Medulla oblongata (tissue), 1 donor: ENCODE results near the gene SMARCA5.
A peak's percentile ranks its signal among the peaks of the same experiment; 100 is the strongest.
"Not testable (repeated sequence)": the region's sequence is repeated elsewhere in the genome, so short reads cannot be mapped to it uniquely, and the experiment has no call there.

Experiments
- DNase-seq: peaks from one replicate; pipeline ENCODE4 v3.0.0-alpha.2; 2015; ENCODE audit errors: extremely low spot score

The SMARCA5 gene, protein sequence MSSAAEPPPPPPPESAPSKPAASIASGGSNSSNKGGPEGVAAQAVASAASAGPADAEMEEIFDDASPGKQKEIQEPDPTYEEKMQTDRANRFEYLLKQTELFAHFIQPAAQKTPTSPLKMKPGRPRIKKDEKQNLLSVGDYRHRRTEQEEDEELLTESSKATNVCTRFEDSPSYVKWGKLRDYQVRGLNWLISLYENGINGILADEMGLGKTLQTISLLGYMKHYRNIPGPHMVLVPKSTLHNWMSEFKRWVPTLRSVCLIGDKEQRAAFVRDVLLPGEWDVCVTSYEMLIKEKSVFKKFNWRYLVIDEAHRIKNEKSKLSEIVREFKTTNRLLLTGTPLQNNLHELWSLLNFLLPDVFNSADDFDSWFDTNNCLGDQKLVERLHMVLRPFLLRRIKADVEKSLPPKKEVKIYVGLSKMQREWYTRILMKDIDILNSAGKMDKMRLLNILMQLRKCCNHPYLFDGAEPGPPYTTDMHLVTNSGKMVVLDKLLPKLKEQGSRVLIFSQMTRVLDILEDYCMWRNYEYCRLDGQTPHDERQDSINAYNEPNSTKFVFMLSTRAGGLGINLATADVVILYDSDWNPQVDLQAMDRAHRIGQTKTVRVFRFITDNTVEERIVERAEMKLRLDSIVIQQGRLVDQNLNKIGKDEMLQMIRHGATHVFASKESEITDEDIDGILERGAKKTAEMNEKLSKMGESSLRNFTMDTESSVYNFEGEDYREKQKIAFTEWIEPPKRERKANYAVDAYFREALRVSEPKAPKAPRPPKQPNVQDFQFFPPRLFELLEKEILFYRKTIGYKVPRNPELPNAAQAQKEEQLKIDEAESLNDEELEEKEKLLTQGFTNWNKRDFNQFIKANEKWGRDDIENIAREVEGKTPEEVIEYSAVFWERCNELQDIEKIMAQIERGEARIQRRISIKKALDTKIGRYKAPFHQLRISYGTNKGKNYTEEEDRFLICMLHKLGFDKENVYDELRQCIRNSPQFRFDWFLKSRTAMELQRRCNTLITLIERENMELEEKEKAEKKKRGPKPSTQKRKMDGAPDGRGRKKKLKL

DNA sequence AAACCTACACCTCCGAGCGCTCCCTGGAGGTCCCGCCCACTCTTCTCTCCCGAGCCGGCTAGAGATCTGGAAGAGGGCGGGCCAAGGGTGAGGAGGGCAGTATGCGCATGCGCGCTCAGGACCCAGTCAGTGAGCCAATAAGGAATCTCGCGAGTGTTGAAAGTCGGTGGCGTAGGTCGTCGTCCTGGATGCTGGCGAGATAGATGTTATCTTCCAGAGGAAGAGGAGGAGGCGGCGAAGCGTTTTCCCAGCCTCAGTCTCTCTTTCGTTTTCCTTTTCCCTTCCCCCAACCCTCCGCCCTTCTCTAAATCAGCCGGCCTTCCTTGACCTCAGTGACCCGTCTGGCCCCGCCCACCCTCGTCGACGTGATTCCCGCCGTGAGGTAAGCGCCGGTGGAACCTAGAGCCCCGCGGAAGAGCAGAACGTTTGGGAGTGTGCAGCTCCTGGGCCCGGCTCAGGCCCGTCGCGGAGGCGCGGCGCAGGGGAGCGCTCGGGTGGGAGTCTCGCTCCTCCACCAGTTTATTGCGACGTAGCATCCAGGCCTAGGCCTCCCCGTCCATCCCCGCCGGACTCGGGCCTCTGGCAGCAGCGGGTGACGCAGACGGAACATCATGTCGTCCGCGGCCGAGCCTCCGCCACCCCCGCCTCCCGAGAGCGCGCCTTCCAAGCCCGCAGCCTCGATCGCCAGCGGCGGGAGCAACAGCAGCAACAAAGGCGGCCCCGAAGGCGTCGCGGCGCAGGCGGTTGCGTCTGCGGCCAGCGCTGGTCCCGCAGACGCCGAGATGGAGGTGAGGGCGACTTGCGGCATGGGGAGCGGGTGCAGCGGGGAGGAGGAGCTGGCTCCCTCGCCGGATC is at the start of gene SMARCA5:
Gene SMARCA5, plus strand, starts transcription at position 389 of the 855 bp plus-strand sequence. Its CDS starts 223 bp downstream, at position 612.
- peak; percentile 98 for DNase-seq

DNA sequence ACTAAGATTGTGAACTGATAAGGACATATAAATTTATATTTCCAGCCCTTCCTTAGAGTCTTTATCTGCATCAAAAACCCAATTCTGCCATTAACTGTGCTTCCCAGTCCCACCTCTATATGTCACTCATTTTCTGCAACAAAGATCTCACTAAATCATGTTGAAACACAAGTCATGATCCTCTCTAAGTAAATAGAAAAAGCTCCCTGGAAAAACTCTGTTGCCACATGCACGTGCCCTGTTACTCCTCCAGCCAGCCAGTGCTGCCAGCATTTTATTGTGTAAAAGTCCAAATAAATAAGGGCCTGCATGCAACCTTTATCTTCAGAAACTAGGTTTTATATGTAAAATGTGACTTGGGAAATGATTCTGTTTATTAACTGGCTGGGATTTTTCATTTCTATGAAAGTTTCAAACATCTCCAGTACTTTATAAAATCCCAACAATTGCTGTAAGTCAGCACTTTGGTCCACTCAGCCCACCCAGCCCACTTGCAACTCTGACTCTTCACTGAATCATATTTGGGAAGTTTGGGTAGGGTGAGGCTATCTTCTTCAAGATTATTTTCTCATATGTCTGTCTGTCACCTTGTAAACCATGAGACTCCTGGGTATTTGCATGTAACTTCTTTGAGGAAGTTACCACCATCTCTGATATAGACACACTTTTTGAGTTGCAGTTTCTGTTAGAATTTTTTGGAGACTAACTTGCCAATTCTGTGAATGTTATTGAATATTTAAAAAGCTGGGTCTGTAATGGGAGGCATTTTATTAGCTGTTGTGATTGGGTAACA is 40.0 kb upstream of the SMARCA5 start:
- no peak for DNase-seq

DNA sequence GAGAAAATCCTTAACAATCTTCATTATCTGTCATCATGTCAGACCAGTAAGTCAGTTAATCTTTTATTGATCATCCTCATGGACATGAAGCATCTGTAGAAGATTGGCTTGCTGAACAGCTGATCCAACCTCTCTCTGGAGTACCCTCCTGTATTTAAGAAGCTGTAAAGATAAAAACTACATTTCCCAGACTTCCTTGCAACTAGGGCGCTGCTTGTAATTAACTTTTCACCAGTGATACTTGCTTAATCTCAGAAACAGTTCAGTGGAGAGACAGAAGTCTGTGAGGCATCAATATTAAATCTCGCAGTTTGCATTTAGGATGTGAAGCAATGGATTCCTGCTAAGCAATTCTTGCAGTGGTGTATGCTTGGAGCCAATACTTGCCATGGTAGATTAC is 36.0 kb upstream of the SMARCA5 start:
- no peak for DNase-seq

DNA sequence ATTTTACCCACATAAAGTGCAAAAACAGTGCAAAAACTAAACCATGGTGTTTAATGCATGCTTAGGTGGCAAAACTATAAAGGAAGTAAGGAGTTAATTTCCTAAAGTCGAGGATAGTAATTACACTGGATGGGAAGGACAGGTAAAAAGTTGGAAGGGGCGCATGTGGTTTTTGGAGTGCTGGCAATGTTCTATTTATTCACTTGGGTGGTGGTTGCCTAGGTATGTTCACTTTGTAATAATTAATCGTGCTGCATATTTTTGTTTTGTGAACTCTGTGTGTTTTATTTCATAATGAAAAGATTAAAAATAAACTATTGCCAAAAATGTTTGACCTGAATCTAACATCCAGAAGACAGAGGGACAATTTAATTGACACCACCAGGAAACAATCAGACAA is 32.1 kb upstream of the SMARCA5 start:
- DNase-seq: no peak

DNA sequence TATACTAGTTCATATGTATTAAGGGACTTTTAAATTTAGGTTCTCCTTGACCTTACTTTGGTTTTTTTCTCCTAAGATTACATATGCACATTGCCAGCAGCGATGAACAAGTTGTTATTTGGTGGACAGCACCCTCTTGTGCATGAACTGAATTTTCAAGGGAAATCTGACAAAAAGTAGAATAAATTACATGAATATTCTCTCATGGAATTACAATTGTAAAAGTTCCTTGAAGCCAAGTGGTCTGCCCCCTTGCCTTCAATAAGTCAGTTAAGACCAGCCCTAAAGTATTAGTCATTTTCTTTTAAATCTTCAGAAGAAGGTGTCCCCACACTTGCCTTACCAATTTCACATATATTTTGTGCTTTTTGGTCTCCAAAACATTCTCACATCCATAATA is 30.7 kb upstream of the SMARCA5 start:
- peak; percentile 83 for DNase-seq

DNA sequence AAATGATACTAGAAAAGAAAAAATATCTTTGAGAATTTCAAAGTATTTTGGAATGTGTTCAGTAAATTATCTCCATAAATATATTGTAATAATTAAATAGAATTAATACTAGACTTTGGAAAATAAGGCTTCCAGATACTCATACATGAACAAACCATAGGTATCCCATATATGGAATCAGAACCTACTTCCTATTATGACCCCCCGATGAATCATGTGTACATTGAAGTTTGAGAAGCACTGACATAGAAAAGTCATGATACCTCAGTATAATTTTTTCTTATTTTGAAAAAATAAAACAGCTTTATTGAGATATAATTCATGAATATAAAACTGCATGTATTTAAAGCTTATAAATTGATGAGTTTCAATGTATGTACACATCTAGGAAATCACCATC is 27.2 kb upstream of the SMARCA5 start:
- no peak for DNase-seq

DNA sequence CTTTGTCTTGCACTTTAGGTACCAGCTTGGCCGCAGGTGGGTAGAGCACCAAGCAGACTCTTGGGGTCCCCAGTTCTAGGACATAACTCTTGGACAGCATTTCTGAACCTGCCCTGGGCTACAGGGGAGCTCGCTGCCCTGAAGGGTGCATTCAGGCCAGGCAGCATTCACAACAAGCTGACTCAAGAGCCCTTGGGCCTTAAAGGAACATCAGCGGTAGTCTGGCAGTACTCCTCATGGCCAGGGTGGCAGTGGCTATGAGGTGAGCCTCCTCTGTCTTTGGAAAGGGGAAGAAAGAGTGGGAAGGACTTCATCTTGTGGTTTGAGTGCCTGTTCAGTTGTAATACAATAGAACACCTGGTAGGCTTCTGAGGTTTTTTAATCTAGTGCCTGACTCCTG is 24.8 kb upstream of the SMARCA5 start:
- DNase-seq: no peak

DNA sequence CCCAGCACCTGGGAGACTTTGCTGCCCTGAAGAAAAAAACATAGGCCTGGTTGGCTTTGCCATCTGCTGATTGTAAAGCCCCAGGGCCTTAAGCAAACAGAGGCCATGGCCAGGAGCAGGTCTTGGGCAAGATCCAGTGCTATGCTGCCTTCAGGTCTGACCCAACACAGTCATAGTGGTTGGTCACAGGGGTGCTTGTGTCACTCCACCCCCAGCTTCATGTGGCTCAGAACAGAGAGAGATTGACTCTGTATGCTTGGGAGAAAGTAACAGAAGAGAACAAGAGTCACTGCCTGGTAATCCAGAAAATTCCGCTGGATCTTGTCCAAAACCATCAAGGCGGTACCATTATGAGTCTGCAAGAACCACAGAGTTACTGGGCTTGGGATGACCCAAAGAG is 24.4 kb upstream of the SMARCA5 start:
- DNase-seq: no peak

DNA sequence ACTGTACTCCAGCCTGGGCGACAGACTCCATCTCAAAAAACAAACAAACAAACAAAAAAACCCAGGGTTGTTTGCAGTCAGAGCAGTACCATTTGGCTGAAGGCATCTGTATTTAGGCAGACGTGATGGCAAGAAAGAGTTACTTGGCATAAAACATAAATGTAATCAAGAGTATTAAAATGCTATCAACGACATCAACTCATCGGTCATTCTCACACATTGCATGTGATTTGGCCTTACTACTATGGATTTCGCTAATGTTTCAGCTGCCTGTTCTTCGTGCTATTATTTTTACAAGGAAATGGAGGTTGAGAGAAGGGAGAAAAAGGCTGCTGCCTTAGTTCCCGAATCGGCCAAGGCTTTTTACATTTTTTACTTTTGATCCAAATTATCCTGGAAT is 15.5 kb upstream of the SMARCA5 start:
- no peak for DNase-seq

DNA sequence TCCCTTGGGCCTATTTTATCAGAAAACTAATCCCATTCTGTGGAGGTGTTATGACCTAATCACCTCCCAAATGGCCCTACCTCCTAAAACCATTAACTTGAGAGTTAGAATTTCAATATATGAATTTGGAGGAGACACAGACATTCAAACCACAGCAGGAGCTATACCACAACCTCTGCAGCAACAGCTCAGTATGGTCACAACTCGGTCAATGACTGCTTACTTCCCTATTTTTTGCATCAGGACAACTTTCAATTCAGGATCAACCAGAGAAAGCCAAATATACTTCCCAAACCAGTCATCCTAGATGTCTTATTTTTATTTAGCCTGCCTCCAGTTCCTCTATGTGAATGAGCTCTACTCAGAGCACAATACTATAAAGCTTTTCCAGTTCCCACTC is 11.3 kb upstream of the SMARCA5 start:
- DNase-seq: no peak

DNA sequence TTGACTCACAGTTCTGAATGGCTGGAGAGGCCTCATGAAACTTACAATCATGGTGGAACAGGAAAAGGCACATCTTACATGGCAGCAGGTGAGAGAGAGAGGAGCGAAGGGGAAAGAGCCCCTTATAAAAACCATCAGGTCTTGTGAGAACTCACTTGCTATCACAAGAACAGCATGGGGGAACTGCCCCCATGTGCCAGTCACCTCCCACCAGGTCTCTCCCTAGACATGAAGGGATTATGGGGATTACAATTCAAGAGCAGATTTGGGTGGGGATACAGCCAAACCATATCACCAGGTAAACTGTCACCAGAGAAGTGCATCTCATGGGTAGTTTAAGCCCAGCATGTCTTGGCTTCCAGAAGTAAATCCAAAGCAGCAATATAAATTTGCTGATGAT is 7.5 kb upstream of the SMARCA5 start:
- no peak for DNase-seq

DNA sequence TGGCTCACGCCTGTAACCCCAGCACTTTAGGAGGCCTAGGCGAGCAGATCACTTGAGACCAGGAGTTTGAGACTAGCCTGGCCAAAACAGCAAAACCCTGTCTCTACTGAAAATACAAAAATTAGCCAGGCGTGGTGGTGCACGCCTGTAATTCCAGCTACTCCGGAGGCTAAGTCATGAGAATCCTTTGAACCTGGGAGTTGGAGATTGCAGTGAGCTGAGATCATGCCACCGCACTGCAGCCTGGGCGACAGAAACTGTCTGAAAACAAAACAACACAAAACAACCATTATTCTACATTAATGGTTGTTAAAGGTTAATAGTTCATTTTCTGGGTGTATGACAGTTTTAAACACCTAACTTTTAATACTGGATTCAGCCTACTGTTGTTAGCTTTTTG is 1.6 kb upstream of the SMARCA5 start:
- no peak for DNase-seq

DNA sequence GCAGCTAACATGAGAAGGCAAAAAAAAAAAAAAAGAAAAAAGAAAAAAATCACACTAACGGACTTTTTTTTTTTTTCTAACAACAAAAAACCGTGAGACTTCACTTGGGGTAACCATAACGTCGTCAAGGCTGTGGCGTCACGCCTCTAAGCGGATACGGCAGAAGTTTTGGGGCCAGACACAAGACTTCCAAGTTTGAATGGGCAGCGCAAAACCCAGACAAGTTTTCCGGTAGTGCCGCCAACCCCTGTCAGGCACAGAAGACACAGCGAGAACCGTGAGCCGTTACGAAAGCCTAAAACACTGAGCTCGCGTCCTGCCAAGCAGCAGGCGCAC is 556 bp upstream of the SMARCA5 start:
- no peak for DNase-seq

DNA sequence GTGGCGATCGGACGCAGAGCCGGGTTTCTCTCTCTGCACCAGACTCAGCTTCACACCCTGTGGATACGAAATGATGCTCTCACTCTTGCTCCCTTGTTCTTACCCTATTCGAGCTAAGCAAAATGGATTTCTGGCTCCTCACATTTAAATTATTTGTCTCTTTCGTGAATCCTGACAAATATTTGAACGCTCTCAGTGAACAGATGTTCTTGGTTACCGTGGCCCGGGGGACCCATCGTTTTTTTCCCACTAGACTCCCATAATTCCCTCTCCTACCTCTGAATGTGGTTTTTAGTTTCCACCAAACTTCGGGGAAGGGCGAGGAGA is 630 bp downstream of the SMARCA5 start:
- no peak for DNase-seq

DNA sequence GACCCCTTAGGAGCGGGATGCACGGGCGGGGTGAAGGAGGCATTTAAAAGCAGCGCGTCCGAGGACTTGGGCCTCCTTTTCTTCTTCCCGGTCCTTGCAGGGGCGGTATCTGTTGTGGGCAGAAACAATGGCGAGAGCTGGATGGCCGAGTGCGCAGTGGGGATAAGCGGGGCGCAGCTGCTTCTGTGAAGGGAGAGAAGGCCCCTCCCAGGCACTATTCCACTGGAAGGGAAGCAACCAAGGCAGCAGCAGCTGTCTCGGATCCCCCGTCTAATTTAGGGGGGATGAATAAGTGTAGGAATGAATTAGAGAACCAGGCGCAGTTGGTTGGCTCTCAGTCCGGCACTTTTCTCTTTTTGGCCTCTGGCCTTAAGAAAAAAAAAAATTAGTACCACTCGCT is 995 bp downstream of the SMARCA5 start:
- peak; percentile 62 for DNase-seq

DNA sequence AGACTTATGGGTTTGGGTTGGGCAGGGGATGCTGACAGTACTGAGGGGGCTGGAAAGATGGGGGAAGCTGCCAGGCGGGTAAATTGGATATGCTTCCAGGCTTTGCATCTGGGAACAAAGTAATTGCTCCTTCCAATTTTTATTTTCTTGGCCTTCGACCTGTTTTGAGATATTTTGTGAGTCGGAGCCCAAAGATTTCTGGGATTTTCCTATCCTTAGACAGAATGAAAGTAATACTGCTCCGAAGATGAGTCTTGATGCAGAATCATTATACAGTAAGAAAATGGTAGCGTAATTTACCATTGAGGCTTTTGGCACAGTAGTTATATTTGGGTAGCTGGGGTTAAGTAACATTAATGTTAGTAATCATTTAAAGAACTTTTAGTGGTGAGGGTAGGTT is 1.4 kb downstream of the SMARCA5 start:
- DNase-seq: peak; percentile 13

DNA sequence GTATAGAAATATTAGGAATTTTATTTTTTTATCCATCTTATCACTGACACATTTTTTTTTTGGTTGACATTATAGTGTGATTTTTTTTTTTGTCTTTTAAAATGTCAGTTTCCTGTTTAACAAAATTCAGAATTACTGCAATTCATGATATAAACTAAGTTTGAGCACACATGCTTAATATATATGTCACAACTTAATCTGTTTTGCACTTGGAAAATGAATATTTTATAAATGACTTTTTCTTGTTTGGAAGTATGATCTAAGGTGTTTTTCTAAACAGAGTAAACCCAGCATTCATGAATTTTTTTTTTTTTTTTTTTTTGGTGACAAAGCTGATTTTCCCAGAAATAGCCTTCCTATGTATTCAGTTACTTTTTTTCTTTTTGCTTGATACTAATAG is 2.4 kb downstream of the SMARCA5 start:
- DNase-seq: no peak

DNA sequence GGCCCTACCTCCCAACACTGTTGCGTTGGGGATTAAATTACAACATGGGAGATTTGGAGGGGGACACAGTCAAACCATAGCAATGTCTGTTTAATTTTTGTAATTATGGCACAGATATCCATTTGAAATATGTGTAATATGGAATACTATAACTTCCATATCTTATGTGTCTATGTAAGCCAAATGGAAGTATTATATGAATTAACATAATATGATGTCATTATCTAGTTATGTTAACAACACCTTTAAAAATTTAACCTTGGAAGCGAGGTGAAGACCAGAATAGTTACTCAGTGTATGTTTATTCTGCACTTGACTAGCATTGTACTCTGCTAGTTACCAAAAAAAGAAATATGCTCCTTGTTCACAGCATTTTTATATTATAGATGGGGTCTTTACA is 4.3 kb downstream of the SMARCA5 start:
- no peak for DNase-seq

DNA sequence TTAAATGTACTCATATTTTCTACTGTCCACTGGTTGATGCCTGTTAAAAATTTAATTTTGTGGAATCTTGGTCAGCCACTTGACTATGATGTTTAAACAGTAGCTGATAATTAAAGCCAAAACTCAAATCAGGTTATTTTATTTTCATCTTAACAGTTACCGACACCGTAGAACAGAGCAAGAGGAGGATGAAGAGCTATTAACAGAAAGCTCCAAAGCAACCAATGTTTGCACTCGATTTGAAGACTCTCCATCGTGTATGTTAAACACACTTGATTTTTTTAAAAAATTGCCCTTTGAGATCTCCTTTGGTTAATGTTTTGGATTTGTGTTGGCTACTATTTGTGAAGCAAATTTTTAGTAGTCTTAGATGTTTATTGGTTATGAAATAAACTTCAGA is 10.7 kb downstream of the SMARCA5 start:
- DNase-seq: no peak

DNA sequence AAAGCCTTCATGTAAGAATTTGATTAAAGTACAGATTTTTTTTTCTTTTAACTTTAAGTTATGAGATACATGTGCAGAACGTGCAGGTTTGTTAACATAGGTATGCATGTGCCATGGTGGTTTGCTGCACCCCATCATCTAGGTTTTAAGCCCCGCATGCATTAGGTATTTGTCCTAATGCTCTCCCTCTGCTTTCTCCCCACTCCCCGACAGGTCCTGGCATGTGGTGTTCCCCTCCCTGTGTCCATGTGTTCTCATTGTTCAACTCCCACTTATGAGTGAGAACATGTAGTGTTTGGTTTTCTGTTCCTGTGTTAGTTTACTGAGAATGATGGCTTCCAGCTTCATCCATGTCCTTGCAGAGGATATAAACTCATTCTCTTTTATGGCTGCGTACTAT is 14.5 kb downstream of the SMARCA5 start:
- not testable (repeated sequence) for DNase-seq

DNA sequence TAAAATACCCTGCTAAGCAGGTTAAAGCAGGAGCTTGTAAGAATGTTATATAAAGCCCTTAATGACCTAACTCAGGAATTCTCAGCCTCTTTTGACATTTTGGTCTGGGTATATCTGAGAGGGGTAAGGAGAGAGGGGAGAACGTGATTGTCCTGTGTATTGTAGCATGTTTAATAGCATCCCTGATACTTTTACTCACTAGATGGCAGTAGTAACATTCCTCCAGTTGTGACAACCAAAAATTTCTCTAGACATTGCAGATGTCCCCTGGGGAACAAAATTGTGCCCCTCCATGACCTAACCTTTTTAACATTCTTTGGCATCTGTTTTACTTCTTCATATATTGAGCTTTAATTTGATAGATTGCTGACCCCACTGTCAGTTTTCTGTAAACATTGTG is 17.9 kb downstream of the SMARCA5 start:
- DNase-seq: peak; percentile 16
